ENCODE results near the gene SH3BP2. TPM values are rescaled to one million over a fixed set of nuclear protein-coding genes. Genes with fewer than 3 reads are reported as not detected.

Gene SH3BP2
- total RNA-seq, 2 donors from 2014 or later, result 56.0 to 61.7 TPM

GRCh38 chr4:2822461-2823300 lies 29.8 kb downstream of the SH3BP2 start:
- ATAC-seq (ENCODE audit: insufficient number of reproducible peaks, low FRiP score, low read depth) (no peak), DNase-seq (ENCODE audit: low spot score) (no peak)
- H3K4me3 ChIP-seq, result no peak overlapping the region
- no peak overlapping the region for H3K27ac ChIP-seq
- TF ChIP-seq, protein P1, sequence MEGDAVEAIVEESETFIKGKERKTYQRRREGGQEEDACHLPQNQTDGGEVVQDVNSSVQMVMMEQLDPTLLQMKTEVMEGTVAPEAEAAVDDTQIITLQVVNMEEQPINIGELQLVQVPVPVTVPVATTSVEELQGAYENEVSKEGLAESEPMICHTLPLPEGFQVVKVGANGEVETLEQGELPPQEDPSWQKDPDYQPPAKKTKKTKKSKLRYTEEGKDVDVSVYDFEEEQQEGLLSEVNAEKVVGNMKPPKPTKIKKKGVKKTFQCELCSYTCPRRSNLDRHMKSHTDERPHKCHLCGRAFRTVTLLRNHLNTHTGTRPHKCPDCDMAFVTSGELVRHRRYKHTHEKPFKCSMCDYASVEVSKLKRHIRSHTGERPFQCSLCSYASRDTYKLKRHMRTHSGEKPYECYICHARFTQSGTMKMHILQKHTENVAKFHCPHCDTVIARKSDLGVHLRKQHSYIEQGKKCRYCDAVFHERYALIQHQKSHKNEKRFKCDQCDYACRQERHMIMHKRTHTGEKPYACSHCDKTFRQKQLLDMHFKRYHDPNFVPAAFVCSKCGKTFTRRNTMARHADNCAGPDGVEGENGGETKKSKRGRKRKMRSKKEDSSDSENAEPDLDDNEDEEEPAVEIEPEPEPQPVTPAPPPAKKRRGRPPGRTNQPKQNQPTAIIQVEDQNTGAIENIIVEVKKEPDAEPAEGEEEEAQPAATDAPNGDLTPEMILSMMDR (IDR thresholded peaks at IDR 0.05), result no peak
- peaks cover 5 to 40% of the 10 kb centered on the region in 2 donors for H3K4me1 ChIP-seq (ENCODE audit: control insufficient read depth in 1 of 2, low read depth in 2 of 2)
- no peaks in the 10 kb centered on the region for H3K36me3 ChIP-seq
- no peaks in the 10 kb centered on the region for H3K9me3 ChIP-seq
- H3K27me3 ChIP-seq (replicated peaks; ENCODE audit: insufficient read depth), result no peaks in the 10 kb centered on the region

GRCh38 chr4:2823301-2823670 lies 30.4 kb downstream of the SH3BP2 start:
- Histone ChIP-seq H3K36me3 (no peaks in the 10 kb centered on the region), H3K4me3 (no peak overlapping the region), H3K4me1 (ENCODE audit: control insufficient read depth in 1 of 2, low read depth in 2 of 2) (peaks cover 4 to 37% of the 10 kb centered on the region in 2 donors), H3K9me3 (no peaks in the 10 kb centered on the region), H3K27ac (no peak overlapping the region), H3K27me3 (replicated peaks; ENCODE audit: insufficient read depth) (no peaks in the 10 kb centered on the region)
- DNase-seq (ENCODE audit: low spot score) (no peak), ATAC-seq (ENCODE audit: insufficient number of reproducible peaks, low FRiP score, low read depth) (no peak)
- TF ChIP-seq, protein P1 (IDR thresholded peaks at IDR 0.05), result no peak

GRCh38 chr4:2823671-2824328 lies 30.9 kb downstream of the SH3BP2 start:
- TF ChIP-seq, protein P1 (IDR thresholded peaks at IDR 0.05), result no peak
- Histone ChIP-seq H3K27ac (no peak overlapping the region), H3K9me3 (no peaks in the 10 kb centered on the region), H3K4me1 (ENCODE audit: control insufficient read depth in 1 of 2, low read depth in 2 of 2) (peaks cover 0 to 32% of the 10 kb centered on the region in 2 donors), H3K36me3 (no peaks in the 10 kb centered on the region), H3K4me3 (no peak overlapping the region), H3K27me3 (replicated peaks; ENCODE audit: insufficient read depth) (no peaks in the 10 kb centered on the region)
- ATAC-seq (ENCODE audit: insufficient number of reproducible peaks, low FRiP score, low read depth), result no peak
- DNase-seq (ENCODE audit: low spot score), result no peak

DNA sequence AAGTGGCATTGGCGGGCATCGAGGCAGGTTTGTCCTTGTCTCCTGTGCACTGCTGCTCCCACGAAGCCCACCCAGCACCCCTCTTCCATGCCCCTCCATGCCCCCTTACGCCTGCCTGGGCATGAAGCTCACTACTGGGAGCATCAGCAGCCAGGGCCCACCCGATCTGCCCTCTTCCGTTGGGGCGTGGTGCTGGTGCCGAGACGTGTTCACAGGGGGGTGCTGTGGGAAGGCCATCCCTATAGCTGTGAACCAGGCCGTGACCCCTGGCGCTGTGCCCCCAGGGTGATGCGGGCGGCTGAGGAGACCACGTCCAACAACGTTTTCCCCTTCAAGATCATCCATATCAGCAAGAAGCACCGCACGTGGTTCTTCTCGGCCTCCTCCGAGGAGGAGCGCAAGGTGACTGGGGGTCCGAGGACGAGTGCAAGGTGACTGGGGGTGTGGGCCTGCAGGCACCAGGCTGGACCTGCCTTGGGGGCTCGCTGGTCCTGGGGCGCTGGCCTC lies 31.5 kb downstream of the SH3BP2 start:
- Histone ChIP-seq H3K36me3 (no peaks in the 10 kb centered on the region), H3K4me1 (ENCODE audit: control insufficient read depth in 1 of 2, low read depth in 2 of 2) (peaks cover 0 to 30% of the 10 kb centered on the region in 2 donors), H3K27me3 (replicated peaks; ENCODE audit: insufficient read depth) (no peaks in the 10 kb centered on the region), H3K4me3 (no peak overlapping the region), H3K9me3 (no peaks in the 10 kb centered on the region), H3K27ac (no peak overlapping the region)
- ATAC-seq (ENCODE audit: insufficient number of reproducible peaks, low FRiP score, low read depth) (no peak), DNase-seq (ENCODE audit: low spot score) (no peak)
- TF ChIP-seq, protein P1 (IDR thresholded peaks at IDR 0.05), result no peak

DNA sequence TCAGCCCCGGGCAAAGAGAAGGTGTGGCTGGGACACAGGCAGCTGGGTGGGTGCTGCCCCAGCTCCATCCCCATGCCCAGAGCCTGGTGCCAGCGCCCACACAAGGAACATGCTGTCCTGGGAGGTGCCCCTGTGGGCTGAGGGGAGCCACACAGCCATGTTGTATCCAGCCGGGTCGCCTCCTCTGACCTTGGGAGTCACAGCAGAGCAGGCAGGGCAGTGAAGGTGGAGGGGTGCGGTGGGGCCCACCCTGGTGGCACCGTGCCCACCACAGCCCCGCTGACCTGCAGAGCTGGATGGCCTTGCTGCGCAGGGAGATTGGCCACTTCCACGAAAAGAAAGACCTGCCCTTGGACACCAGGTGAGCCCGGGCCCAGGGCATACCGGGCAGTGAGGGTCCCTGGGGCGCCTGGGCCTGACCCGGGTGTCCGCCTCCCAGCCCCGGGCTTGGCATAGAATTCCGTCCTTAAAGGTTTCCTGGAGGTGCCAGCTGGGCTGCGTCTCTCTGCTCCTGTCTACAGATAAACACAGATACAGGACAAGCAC lies 32.0 kb downstream of the SH3BP2 start:
- DNase-seq (ENCODE audit: low spot score), result no peak

More for the DNA sequence above, 32.0 kb downstream of the SH3BP2 start:
- no peak overlapping the region for H3K27ac ChIP-seq
- TF ChIP-seq, protein P1 (IDR thresholded peaks at IDR 0.05), result no peak
- H3K27me3 ChIP-seq (replicated peaks; ENCODE audit: insufficient read depth), result no peaks in the 10 kb centered on the region
- no peaks in the 10 kb centered on the region for H3K36me3 ChIP-seq
- ATAC-seq (ENCODE audit: insufficient number of reproducible peaks, low FRiP score, low read depth), result no peak
- H3K9me3 ChIP-seq, result no peaks in the 10 kb centered on the region
- H3K4me1 ChIP-seq (ENCODE audit: control insufficient read depth in 1 of 2, low read depth in 2 of 2), result peaks cover 0 to 30% of the 10 kb centered on the region in 2 donors
- H3K4me3 ChIP-seq, result no peak overlapping the region

Measured in thoracic aorta (tissue), 2 donors.